ENCODE data around the gene CDK15. TPM values are rescaled to one million over a fixed set of nuclear protein-coding genes. Genes with fewer than 3 reads are reported as not detected.

Gene CDK15
- total RNA-seq, 1 donor from 2014 or later, result 1.8 TPM

- Mint-ChIP-seq H3K4me3 (no peak overlapping the region), H3K9me3 (no peaks in the 10 kb centered on the region), H3K27me3 (peaks cover 11% of the 10 kb centered on the region), H3K4me1 (ENCODE audit: unreplicated experiment) (peaks cover 54% of the 10 kb centered on the region), H3K36me3 (no peaks in the 10 kb centered on the region), H3K27ac (peak overlapping the region; percentile 7)
- no peak for TF ChIP-seq CTCF (conservative IDR thresholded peaks at IDR 0.05)
- no peak for DNase-seq (ENCODE audit: extremely low spot score, unreplicated experiment)
Measured at GRCh38 chr2:201926067-201926466, 119.7 kb downstream of the CDK15 start.

GRCh38 chr2:201928363-201928762, 122.0 kb downstream of the CDK15 start:
- DNase-seq (ENCODE audit: extremely low spot score, unreplicated experiment), result no peak
- Mint-ChIP-seq H3K9me3 (no peaks in the 10 kb centered on the region), H3K36me3 (no peaks in the 10 kb centered on the region), H3K4me3 (no peak overlapping the region), H3K27ac (no peak overlapping the region), H3K27me3 (peaks cover 11% of the 10 kb centered on the region), H3K4me1 (ENCODE audit: unreplicated experiment) (peaks cover 65% of the 10 kb centered on the region)
- no peak for TF ChIP-seq CTCF (conservative IDR thresholded peaks at IDR 0.05)

GRCh38 chr2:201929281-201930026, 123.1 kb downstream of the CDK15 start:
- no peak overlapping the region for H3K27ac Mint-ChIP-seq
- TF ChIP-seq CTCF (conservative IDR thresholded peaks at IDR 0.05), result no peak

GRCh38 chr2:201930043-201930442, 123.7 kb downstream of the CDK15 start:
- no peak for DNase-seq (ENCODE audit: extremely low spot score, unreplicated experiment)
- Mint-ChIP-seq H3K36me3 (no peaks in the 10 kb centered on the region), H3K4me3 (no peak overlapping the region), H3K27ac (no peak overlapping the region), H3K9me3 (peaks cover 5% of the 10 kb centered on the region), H3K4me1 (ENCODE audit: unreplicated experiment) (peaks cover 64% of the 10 kb centered on the region), H3K27me3 (peaks cover 11% of the 10 kb centered on the region)
- TF ChIP-seq CTCF (conservative IDR thresholded peaks at IDR 0.05), result no peak

More at GRCh38 chr2:201929281-201930026, 123.1 kb downstream of the CDK15 start:
- Mint-ChIP-seq H3K36me3 (no peaks in the 10 kb centered on the region), H3K4me1 (ENCODE audit: unreplicated experiment) (peaks cover 66% of the 10 kb centered on the region), H3K27me3 (peaks cover 11% of the 10 kb centered on the region), H3K4me3 (no peak overlapping the region), H3K9me3 (peaks cover 1% of the 10 kb centered on the region)
- no peak for DNase-seq (ENCODE audit: extremely low spot score, unreplicated experiment)

- TF ChIP-seq CTCF (conservative IDR thresholded peaks at IDR 0.05), result no peak
- peaks cover 11% of the 10 kb centered on the region for H3K27me3 Mint-ChIP-seq
- no peak for DNase-seq (ENCODE audit: extremely low spot score, unreplicated experiment)
- no peaks in the 10 kb centered on the region for H3K36me3 Mint-ChIP-seq
- no peak overlapping the region for H3K27ac Mint-ChIP-seq
- peaks cover 63% of the 10 kb centered on the region for H3K4me1 Mint-ChIP-seq (ENCODE audit: unreplicated experiment)
- peaks cover 10% of the 10 kb centered on the region for H3K9me3 Mint-ChIP-seq
- H3K4me3 Mint-ChIP-seq, result no peak overlapping the region
Measured at GRCh38 chr2:201930831-201931230, 124.5 kb downstream of the CDK15 start.
